Stimulated activated CD8-positive, alpha-beta memory T cell treated with anti-CD3 and anti-CD28 coated beads, Interleukin-15, amount 100 ng/mL, for 48 hours (primary cell): ENCODE measurements around the gene NRG2.

Source experiments
- DNase-seq, 2 donors: peaks; one replicate each; pipeline ENCODE4 v3.0.0-alpha.2; 2020; ENCODE audit warnings: low read depth in 2 of 2

The NRG2 gene

GRCh38 chr5:139904816-139905661 lies 138.1 kb downstream of the NRG2 start:
- DNase-seq: no peak

GRCh38 chr5:139904566-139904815 lies 138.6 kb downstream of the NRG2 start:
- no peak for DNase-seq

- no peak for DNase-seq
These were observed 139.1 kb downstream of the NRG2 start for GRCh38 chr5:139903795-139904565.

GRCh38 chr5:139903450-139903794 lies 139.7 kb downstream of the NRG2 start:
- DNase-seq: no peak

- DNase-seq: no peak
These were observed 141.1 kb downstream of the NRG2 start for GRCh38 chr5:139901986-139902385.

GRCh38 chr5:139901251-139901575 lies 141.9 kb downstream of the NRG2 start:
- DNase-seq: no peak

GRCh38 chr5:139900546-139901250 lies 142.4 kb downstream of the NRG2 start:
- no peak for DNase-seq

GRCh38 chr5:139898981-139899380 lies 144.1 kb downstream of the NRG2 start:
- DNase-seq: no peak

GRCh38 chr5:139897982-139898381 lies 145.1 kb downstream of the NRG2 start:
- no peak for DNase-seq

- DNase-seq: no peak
These were observed 145.8 kb downstream of the NRG2 start for GRCh38 chr5:139897342-139897741.

GRCh38 chr5:139896718-139897117 lies 146.4 kb downstream of the NRG2 start:
- DNase-seq: no peak

GRCh38 chr5:139895647-139896046 lies 147.5 kb downstream of the NRG2 start:
- DNase-seq: no peak

- DNase-seq: no peak
These were observed 148.1 kb downstream of the NRG2 start for GRCh38 chr5:139895046-139895445.

GRCh38 chr5:139893873-139894272 lies 149.2 kb downstream of the NRG2 start:
- DNase-seq: no peak

GRCh38 chr5:139889410-139889809 lies 153.7 kb downstream of the NRG2 start:
- no peak for DNase-seq

- no peak for DNase-seq
These were observed 154.7 kb downstream of the NRG2 start for GRCh38 chr5:139888370-139888769.

- no peak for DNase-seq
These were observed 156.9 kb downstream of the NRG2 start for GRCh38 chr5:139886213-139886612.

- DNase-seq: no peak
These were observed 157.3 kb downstream of the NRG2 start for GRCh38 chr5:139885857-139886208.

- DNase-seq: no peak
These were observed 157.8 kb downstream of the NRG2 start for GRCh38 chr5:139885172-139885856.

- DNase-seq: no peak
These were observed 158.4 kb downstream of the NRG2 start for GRCh38 chr5:139884734-139885133.

- DNase-seq: no peak
These were observed 159.0 kb downstream of the NRG2 start for GRCh38 chr5:139884144-139884543.

GRCh38 chr5:139882961-139883539 lies 160.0 kb downstream of the NRG2 start:
- no peak for DNase-seq
